HG03175 (cell line): ENCODE data around the gene NDUFAF2.

Experiments
- ATAC-seq: cut with Tn5 transposase; IDR thresholded peaks from one replicate; pipeline ENCODE4 v1.9.1; 2021; ENCODE audit warnings: mild to moderate bottlenecking, moderate library complexity; ENCODE audit not compliant: unreplicated experiment

The NDUFAF2 gene

DNA sequence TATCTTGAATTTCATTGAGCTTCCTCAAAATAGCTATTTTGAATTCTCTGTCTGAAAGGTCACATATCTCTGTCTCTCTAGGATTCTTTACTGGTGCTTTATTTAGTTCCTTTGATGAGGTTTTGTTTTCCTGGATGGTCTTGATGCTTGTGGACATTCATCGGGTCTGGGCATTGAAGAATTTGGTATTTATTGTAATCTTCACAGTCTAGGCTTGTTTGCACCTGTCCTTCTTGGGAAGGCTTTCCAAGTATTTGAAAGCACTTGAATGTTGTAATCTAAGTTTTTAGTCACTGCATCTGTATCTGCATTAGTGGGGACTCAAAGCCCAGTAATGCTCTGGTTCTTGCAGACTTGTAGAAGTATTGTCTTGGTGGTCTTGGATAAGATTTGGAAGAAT, 169.4 kb downstream of the NDUFAF2 start:
- no peak for ATAC-seq

- no peak for ATAC-seq
These were observed 171.0 kb downstream of the NDUFAF2 start for GRCh38 chr5:61115968-61116367.

- no peak for ATAC-seq
These were observed 174.1 kb downstream of the NDUFAF2 start for GRCh38 chr5:61119066-61119465.

GRCh38 chr5:61120534-61120933, 175.5 kb downstream of the NDUFAF2 start:
- ATAC-seq: no peak

- no peak for ATAC-seq
These were observed 178.1 kb downstream of the NDUFAF2 start for GRCh38 chr5:61123145-61123544.

DNA sequence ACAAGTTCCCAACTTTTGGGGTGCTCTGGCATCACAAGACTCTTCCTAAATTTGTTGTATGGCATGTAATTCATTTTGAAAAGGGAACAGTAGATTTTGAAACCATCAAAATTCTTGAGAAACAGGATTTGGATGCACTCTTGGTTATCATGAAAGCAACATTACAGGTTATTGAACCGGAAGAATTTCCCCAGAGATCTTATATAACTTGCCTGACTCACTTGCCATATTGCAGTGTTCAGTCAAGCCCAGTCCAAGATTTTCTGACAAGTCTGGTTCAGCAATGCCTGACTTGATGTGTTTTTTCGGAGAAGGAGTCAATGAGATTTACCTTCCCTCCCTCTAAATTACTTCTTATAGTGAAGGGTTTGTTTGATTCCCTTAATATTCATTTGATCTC, 185.3 kb downstream of the NDUFAF2 start:
- ATAC-seq: no peak

- no peak for ATAC-seq
These were observed 187.6 kb downstream of the NDUFAF2 start for GRCh38 chr5:61132559-61132958.

DNA sequence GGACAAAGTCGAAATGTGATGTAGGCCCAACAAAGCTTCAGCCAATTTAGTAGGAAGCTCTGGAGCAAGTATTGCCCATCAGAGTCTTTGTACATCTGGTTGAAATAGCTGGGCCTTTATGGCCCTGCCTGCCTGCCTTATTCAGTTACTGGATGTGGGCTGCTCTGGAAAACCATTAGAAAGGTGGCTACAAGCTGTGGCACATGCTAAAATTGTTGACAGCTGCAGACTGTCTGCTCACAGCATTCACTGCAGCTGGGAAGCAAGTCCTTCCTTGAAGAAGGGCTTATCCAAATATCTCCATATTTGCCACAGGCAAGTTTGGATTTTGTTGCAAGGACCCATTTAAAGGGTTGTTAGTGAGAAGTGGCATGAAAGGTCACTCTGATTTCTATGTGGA, 192.8 kb downstream of the NDUFAF2 start:
- ATAC-seq: no peak

DNA sequence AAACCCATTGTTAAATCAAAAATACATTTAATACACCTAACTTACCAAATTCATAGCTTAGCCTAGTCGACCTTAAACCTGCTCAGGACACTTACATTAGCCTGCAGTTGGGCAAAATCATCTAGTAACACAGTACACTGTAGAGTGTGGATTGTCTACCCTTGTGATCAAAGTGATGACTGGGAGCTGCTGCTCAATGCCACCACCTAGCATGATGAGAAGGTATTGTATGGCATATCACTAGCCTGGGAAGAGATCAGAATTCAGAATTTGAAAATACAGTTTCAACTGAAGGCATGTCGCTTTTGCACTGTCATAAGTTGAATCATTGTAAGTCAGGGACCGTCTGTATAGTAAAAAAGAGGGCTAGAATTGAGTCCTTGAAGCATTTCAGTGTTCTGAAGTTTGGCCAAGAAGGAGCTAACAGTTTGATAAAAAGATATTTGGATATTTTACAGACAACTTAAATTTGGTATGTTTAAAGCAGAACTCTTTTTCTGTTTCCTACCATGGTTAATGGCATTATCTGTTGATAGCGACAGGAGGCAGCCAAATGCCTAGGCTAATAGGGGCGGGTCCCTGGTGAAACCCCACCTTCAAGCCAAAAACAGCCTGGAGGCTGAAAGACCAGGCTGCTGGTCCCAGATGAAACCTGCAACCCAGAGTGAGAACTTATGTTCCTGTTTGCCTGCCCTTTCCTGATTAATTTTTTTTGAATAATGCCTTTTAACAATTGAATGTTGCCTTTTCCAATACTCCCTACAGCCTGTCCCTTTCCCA, 194.3 kb downstream of the NDUFAF2 start:
- no peak for ATAC-seq

DNA sequence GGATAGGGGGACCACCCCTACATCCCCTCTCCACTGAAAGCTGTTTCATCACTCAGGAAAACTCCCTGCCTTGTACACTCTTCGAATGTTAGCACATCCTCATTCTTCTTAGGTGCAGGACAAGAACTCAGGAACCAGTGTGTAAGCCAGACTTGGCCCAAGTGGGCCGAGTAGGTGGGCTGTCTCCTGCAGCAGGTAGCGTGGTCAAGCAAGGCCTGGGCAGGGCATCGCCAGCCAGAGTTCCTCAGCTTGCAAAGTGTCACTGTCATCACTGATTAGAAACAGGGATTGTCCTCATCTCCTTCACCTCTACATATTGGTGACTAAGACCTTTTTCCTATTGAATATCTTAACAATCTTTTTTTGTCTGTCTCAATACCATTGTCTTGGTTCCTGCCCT, 194.9 kb downstream of the NDUFAF2 start:
- no peak for ATAC-seq

GRCh38 chr5:61141801-61142200, 196.8 kb downstream of the NDUFAF2 start:
- no peak for ATAC-seq

GRCh38 chr5:61142391-61142790, 197.4 kb downstream of the NDUFAF2 start:
- no peak for ATAC-seq

DNA sequence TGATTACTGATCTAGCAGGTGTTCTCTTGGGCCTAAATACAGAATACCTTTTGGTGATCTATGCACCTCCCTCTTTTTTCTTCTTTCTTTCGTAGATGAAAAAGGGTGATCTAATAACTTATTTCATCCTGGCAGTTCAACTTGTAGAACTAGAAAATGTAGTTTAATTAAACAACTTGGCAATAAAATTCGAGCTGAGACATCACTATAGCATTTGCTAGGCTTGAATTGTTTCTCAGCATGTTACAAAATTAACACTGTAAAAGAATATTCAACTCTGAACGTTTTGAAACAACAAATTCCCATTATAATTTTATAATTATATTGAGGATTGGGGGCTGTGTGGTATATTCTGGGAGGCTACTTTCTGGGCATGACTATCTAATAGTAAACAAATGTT, 197.8 kb downstream of the NDUFAF2 start:
- no peak for ATAC-seq

DNA sequence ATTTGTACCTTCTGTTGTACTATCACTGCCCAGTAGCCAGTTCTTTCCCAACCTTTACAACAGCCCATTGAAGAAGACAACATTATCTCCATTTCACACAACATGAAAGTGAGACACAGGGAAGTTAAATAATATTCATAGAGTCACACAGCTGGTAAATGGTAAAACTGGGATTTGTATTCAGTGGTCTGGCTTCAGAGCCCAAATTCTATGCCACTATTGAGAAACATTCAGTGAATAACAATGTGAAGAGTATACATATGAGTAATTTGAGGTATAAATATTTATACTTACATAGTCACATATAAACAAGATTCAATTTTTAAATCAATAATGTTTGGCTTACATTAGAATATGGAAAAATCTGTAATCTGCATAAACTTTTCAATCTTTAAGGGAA, 203.5 kb downstream of the NDUFAF2 start:
- ATAC-seq: no peak

DNA sequence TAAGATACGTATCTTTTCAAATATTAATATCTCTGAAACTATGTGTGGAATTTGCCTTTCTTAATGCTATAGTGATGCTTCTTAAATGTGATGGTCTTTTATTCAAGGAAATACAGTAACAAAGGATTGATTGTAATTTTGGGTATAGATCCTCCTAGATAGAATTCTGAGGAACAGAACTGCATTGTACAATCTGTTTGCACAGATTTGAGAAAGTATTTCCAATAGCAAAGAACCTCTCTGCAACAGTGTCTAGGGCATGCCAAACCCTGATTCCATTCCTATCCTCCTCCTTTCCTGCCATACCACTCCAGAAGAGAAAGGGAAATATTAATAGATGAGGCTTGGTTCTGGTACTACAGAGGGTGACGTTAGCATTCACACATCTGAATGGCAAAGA, 206.9 kb downstream of the NDUFAF2 start:
- no peak for ATAC-seq

DNA sequence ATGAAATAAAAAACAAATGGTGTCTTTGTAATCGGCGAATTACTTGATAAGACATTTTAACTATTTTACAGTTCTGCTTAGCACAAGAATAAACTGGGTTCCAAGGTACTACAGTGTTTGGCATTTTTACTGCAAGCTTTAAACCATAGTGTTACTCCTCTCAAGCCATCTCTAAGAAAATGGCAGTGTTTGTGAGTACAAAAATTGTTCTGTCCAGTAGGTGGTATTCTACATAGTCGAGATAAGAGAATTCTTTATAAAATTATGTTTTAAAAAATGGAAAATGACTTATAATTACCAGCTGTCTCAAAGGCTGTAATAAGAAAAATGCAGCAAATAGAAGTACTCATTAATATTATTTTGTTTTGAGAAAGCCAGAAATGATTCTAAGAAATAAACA, 214.1 kb downstream of the NDUFAF2 start:
- no peak for ATAC-seq

DNA sequence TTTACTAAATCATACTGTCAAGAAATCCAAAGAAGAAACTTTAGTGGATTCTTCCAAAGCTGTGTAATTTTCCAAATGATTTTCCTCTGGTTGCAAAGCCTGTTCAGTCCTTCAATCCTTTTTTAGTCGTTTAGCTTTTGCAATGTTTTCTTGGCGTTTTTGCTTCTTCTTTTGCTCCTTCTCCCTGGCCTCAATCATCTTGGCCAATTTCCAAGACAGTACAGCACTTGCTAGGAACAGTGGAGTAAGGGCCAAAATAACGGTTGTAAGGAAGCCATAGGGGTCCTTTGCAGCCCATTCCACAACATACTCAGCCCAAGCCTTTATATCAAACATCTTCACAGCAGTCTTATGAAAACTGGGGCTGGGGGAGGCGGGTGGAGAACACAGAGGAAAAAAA, 214.8 kb downstream of the NDUFAF2 start:
- no peak for ATAC-seq

- no peak for ATAC-seq
These were observed 215.5 kb downstream of the NDUFAF2 start for GRCh38 chr5:61160497-61160896.

DNA sequence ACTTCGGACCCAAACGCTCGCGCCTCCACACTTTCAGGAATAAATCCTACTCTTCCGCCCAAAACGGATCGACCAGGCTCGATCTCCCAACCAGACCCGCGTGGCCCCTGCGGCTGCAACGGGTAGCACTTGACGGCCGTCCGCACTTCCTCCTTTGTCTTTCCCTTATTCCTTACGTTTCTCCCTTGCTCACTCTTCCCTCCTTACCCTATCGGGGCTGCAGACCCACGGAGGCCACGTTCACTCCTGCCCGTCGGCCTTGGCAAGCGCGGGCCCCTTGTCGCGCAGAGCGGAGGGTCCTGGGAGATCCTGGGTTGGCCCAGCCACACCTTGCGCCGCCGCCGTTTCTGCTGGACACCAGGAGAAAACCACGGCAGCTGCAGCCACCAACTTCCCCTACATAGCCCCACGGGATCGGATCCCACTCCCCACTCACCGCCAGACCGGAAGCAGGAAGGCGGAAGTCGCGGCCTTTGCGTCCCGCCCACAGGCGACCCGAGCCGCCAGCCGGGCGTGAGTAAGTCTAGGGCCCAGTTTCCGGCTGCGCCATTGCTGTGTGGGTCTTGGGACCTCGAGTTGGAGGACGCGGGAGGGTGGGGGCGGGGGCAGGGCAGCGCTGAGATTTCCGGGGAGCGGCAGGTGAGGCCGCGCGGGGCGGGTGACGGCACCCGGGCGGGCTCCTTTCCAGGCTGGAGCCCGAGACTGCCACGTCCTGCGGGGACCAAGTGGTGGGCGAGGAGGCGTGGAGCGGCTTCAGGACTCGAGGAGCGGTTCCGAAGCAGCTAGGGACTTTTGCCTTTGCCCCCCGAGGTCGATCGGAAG, 217.2 kb downstream of the NDUFAF2 start, which contains the start of gene SMIM15:
Gene SMIM15, minus strand, starts transcription at position 459 of the 822 bp plus-strand sequence. CDS start 2,297 bp downstream, outside the sequence.
- ATAC-seq: peak; percentile 95

DNA sequence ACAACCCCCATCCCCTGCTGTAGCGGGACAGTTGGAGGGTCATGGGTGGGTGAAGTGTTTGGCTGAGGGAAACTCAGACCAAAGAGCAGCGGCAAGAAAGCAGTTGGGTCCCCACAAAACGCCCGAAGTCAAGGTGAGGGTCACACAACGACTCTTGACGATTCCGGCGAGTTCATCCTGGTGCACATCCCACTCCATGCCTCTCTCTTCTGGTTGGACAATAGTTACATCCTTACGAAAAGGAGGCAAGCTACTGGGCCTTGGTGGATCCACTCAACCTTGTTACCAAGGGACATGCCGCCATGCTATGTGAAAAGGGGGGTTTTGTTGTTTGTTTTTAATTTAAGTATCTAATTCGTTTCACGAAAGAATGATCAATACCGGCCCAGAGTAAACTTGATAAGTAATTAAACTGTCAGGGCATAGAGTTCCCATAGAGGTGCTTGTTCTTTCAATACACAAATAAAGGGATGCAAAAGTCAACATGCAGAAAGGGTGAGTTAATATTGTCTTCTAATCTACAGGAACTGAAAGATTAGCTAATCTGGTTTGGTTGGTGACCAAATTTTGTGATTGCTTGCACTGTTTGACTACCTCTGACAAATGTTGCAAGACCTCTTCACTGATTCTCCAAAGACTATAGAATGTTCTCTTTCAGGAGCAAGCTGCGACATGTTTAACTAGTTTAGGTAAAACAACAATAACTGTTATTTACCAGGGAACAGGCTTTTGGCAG, 218.0 kb downstream of the NDUFAF2 start:
- no peak for ATAC-seq

DNA sequence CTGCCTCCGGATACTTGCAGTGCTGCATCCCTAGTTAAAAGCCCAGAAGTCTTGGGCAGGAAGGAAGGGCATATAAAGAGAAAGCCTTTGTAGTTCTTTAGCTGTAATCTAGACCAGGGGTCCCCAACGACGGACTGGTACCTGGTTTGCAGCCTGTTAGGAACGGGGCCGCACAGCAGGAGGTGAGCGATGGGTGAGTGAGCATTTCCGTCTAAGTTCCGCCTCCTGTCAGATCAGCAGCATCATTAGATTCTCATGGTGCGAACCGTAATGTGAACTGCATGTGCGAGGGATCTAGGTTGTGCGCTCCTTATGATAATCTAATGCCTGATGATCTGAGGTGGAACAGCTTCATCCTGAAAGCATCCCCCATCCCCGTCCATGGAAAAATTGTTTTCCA, 218.9 kb downstream of the NDUFAF2 start:
- no peak for ATAC-seq
